GM19025 (cell line): ENCODE measurements around the gene MAPK9.

Experiments
- ATAC-seq: cut with Tn5 transposase; IDR thresholded peaks from one replicate; pipeline ENCODE4 v1.9.1; 2021; ENCODE audit warnings: mild to moderate bottlenecking, low read depth, moderate library complexity; ENCODE audit not compliant: unreplicated experiment

MAPK9 gene

DNA sequence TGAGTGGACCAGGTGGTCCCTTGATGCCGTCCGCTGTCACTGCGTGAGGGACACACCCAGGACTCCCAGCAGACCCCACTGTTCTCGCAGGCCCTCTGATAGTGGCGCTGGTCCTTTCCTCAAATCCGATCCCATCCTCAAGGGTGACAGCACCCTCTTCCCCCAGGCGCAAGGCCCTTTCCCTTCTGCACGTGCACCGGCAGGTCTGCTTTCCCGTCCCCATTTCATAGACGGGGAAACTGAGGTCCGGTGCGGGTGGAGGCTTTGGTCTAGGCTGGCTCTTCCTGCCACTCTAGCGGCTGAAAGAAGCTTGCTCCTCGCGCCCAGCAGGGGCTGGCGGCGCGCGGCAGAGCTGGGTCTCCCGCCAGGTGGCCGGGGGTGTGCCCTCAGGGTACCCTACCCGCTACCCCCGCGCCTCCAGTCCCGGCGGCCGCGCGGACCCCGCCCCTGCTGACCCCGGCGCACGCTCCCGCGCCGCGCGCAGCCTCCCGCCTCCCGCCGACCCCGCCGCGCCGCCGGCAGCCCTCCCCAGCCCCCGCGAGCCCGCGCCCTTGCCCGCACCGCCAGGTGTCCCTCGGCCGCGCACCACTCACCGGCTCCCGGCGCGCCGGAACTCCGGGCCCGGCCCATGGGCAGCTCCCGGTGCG, 83.3 kb downstream of the MAPK9 start:
- ATAC-seq: no peak

DNA sequence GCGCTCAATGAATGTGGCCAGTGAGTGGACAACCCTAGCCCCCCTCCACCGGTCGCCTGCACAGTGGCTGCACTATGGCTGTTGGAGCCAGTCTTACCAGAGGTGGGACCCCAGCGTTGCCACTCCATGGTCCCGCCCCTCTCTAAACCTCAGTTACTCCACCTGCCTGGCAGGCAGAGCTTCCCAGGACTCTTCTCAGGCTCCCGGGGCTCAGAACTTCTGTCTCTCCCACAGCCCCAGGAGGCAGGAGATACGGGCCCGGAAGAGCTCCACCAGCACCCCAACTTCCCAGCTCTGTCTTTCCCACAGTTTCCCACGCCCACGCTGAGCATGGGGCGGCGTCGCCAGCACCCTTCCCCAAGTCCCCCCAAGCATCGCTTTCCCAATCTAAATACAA, 83.8 kb downstream of the MAPK9 start:
- no peak for ATAC-seq

GRCh38 chr5:180207593-180207992, 84.3 kb downstream of the MAPK9 start:
- ATAC-seq: no peak

- ATAC-seq: no peak
These were observed 84.9 kb downstream of the MAPK9 start for GRCh38 chr5:180206993-180207392.

DNA sequence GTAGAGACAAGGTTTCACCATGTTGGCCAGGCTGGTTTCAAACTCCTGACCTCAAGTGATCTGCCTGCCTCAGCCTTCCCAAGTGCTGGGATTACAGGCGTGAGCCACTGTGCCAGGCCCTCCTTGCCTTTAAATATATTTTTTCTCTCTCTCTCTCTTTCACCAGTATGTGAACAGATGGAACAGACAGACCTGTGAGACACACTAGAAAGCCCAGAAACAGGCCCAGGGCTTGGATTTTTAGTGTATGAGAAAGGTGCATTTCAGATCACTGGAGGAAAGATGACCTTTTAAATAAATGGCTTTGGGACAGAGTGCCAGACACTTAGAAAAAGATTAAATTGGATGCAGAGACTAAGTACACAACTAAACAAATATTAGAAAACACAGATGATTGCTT, 86.0 kb downstream of the MAPK9 start:
- no peak for ATAC-seq

DNA sequence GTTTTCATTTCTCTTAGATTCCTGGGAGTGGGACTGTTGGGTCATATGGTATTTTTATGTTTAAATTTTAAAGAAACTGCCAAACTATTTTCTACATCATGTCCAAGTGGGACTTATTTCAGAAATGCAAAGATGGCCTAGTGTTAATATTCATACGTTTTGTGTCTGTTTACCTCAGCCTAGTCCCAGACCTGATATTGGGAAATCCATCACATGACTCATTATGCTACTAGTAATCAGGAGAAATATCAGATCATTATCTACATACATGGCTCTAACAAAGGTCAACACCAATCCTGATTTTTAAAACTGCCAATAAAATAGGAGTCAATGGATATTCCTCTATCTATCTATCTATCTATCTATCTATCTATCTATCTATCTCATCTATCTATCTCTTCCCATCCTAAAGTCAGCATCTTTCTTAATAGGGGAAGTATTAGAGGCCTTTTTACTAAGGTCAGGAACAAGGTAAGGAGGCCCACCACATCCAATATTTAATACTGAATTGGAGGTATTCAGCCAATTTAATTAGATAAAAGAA, 87.5 kb downstream of the MAPK9 start:
- no peak for ATAC-seq

DNA sequence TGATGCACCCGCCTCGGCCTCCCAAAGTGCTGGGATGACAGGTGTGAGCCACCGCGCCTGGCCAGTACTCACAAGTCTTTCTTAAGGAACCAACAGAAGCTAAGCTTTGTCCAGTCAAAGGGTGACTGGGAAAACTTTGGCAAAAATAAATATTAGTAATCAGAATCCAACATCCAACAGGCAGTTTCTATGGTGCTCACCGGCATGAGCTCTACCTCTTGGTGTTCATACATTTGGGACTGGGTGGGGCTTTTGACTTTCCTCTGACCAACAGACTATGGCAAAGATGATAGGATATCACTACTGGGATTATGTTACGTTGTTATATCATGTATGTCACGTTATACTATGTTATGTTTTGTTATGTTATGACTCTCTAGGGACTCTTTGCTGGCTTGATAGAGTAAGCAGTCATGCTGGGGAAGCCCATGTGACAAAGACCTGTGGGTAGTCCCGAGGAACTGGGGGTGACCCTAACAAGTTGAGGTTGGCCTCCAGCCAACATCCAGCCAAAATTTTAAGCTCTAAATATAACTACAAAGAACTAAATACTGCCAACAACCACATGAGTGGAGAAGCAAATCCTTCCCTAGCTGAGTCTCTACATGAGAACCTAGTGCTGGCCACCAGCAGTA, 88.8 kb downstream of the MAPK9 start:
- no peak for ATAC-seq

DNA sequence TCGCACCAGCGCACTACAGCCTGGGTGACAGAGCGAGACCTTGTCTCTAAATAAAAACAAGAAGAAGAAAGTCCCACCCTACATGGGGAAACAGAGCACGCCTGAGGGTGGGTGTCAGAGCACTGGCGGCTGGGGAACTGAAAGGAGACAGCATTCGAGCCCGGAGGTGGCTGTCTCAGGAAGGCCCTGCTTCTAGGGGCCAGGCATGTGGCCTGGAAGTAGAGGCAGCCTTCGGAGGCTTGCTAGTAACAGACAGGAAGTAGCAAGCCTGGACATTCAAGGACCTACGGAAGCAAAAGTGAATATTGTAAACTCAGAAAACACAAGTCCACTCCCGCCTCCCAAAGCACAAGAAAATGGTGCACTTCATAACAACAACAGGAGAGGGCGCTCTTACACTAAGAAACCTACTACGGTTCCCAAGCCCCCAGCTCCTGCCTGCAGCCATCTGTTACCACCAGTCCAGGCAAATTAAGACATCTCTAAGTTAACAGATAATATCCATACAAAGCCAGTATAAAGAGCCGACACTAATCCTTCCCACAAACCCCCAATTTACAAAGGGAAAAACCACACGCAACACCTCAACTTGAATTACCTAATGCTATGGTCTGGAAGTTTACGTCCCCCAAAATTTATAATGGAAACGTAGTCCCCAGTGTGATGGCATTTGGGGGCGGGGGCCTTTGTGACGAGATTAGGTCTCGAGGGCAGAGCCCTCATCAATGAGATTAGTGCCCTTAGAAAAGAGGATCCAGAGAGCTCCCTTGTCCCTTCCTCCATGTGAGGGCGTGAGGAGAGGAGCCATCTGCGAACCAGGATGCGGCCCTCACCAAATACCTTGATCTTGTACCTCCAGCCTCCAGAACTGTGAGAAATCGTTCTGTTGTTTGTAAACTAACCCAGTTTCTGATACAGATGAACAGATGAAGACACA, 90.6 kb downstream of the MAPK9 start:
- ATAC-seq: no peak

DNA sequence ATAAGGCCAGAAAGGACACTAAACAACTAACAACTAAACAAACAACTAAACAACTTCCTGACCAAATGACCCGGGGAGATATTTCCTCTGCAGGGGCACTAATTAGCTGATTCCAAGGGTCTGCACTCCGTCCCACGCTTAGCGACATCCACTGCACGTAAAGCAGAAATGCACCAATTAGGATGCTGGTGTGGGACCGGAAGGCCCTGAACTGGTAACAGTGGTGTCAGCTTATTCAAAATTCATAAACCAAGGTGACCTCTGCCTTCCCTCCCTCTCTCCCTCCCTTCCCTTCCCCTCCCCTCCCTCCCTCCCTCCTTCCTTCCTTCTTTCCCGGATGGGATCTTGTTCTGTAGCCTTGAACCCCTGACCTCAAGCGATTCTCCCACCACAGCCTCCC, 92.5 kb downstream of the MAPK9 start:
- ATAC-seq: no peak

DNA sequence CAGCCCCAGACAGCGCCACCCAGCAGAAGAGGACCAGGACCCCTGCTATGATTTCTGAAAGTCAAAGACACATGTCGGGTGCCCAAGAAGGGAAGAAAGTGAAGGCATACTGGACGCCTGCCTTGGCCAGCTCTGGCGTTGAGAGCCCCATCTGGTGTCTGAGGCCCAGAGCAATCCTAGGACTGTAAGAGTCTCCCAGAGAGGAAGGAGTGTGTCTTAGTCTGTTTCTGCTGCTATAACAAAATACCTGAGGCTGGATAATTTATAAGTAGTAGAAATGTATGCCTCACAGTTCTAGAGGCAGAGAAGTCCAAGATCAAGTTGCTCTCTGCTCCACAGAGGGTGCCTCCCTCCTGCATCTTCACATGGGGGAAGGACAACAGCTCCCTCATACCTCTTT, 93.7 kb downstream of the MAPK9 start:
- ATAC-seq: no peak

GRCh38 chr5:180197016-180197702, 94.7 kb downstream of the MAPK9 start:
- ATAC-seq: no peak

DNA sequence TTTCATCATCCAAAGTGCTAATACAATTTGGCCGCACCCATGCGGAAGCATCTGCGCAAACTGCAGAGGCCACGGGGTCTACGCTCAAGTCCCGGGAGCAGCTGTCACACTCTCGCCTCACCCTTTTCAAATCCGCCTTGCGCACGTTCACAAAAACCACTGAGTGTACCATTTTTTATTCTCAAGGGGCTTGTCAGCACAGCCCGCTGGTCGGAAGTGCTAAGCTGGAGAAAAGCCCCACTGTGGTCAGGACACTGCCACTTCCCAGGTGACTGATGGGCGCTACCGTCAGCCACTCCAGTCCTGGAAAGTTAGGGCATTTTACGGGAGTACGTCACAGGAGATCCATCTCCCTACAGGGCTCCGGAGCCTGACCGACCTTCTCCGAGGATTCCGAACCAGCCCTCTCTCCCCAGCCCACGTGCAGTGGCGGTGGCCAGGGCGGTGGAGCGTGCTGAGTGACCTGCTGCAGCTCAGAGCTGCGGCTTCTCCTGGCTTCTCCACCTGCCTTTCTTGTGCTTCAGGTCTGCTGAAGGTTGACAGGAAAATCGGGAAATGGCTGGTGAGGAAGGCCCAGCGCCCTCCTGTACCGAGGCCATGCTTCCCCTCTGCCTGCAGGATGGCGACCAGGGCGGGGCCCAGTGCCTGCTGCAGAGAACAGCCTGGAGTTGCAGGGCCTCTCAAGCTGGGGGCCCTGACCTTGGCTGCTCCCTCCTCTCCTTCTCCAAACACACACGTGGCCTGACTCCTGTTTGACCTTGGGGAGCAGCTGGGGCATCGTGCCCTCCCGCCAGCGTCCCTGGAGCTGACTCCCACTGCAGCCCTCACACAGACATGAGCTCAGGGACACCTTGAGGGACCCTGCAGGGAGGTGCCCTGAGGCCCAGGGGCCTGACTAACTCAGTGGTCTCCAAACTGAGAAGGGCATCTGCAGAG, 97.2 kb downstream of the MAPK9 start:
- no peak for ATAC-seq

GRCh38 chr5:180193749-180194375, 98.0 kb downstream of the MAPK9 start:
- no peak for ATAC-seq

DNA sequence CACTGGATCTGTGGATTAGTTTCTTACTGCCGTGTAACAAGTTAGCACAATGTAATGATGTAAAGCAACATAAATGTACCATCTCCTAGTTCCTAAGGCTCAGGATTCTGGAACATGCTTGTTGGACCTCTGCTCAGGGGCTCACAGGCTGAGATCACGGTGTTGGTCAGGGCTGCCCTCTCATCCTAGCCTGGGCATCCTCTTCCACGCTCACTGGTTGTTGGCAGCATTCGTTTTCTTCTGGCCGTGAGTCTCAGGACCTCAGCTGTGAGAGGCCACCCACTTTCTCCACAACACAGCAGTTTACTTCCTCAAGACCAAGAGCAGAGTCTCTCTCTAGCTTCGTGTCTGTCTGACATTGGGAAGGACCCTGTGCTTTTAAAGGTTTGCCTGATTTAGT, 100.2 kb downstream of the MAPK9 start:
- ATAC-seq: no peak

GRCh38 chr5:180187767-180188166, 104.1 kb downstream of the MAPK9 start:
- no peak for ATAC-seq
